NAMALWA (cell line): ENCODE results near the gene MRTFA.
"Not testable (repeated sequence)": the region's sequence is repeated elsewhere in the genome, so short reads cannot be mapped to it uniquely, and the experiment has no call there.

ENCODE experiments used
- DNase-seq: peaks from one replicate; pipeline ENCODE4 v3.0.0-alpha.2; 2015; ENCODE audit warnings: low spot score

MRTFA gene

DNA sequence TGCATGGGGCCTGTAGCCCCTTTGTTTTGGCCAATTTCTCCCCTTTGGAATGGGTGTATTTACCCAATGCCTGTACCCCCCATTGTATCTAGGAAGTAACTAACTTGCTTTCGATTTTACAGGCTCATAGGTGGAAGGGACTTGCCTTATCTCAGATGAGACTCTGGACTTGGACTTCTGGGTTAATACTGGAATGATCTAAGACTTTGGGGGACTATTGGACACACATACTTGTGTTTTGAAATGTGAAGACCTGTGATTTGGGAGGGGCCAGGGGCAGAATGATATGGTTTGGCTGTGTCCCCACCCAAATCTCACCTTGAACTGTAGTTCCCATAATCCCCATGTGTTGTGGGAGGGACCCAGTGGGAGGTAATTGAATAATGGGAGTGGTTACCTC lies 82.5 kb downstream of the MRTFA start:
- not testable (repeated sequence) for DNase-seq

DNA sequence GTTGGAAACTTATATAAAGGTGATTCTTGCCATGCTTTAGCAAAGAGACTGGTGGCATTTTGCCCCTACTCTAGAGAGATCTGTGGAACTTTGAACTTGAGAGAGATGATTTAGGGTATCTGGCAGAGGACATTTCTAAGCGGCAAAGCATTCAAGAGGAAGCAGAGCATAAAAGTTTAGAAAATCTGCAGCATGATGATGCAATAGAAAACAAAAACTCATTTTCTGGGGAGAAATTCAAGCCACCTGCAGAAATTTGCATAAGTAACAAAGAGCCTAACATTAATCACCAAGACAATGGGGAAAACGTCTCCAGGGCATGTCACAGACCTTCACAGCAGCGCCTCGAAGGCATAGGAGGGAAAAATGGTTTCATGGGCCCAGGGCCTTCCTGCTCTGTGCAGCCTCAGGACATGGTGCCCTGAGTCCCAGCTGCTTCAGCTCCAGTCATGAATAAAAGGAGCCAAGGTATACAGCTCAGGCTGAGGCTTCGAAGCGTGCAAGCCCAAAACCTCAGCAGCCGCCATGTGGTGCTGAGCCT lies 83.4 kb downstream of the MRTFA start:
- no peak for DNase-seq

DNA sequence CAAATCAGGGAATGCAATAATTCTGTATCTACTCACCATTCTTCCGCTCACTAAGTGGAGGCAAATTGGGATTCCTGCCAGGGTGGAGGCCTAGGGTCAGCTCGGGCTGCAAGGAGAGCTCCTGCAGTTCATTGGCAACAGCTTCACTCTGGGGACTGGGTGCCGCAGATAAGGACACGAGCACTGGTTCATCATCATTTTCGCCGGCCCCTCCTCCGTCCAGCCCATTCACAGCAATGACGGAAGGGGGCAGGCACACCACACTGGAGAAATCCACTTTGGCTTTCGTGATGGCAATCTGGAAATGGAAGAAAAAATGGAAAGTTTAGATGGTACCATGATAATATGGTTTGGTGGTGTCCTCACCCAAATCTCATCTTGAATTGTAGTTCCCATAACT lies 84.4 kb downstream of the MRTFA start:
- no peak for DNase-seq

DNA sequence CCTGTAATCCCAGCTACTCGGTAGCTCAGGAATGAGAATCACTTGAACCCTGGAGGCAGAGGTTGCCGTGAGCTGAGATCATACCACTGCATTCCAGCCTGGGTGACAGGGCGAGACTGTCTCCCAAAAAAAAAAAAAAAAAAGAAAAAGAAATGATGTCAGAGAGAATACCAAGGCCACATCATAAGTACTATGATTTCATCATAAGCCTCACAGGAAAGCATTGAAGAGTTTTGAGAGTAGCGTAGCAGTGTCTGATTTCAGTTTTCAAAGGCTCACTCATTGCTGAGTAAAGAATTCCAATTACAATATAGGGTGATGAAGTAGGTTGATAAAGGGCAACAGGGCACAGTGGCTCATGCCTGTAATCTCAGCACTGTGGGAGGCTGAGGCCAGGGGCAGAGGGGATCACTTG lies 88.8 kb downstream of the MRTFA start:
- DNase-seq, result no peak

DNA sequence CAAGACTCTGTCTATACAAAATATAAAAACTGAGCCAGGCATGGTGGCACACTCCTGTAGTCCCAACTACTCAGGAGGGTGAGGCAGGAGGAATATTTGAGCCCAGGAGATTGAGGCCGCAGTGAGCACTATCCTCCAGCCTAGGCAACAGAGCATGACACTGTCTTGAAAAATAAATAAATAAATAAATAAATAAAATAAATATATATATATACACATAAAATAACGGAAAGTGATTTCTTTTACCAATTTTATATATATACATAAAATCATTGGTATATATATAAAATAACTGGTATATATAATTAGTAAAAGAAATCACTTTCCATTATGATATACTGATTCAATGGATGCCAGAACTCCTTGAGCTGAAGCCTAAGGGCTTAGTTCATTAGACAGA lies 91.8 kb downstream of the MRTFA start:
- DNase-seq, result no peak

DNA sequence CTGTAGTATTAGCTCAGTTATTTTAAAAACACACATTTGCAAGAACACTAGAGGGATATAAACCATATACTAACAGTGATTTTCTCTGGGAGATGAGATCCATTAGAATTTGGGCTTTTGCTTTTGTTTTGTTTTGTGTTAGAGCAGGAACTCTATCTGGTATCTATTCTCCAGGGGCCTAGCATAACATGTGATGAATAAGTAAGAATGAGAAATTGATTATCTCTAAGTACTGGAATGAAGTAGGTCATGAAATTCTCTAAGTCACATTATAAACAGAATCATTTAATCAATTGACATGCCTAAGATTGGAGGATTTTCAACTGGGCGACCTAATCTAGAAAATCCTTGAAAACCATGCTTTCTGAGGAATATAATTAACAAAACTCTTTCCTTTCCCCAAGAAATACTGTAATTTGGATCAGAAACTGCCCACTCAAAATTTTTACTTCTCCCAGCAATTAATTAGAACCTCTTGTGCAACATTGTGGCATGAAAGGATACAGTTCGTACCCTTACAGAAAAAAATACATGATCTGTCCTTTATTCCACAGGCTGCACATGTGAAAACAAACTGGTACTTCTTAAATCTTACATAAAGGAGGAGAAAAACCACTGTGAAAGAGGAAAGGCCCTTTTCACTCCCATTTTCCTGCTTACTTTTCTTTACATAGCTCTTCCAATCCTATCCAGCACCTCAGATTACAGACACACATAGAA lies 93.5 kb downstream of the MRTFA start:
- DNase-seq, result no peak

DNA sequence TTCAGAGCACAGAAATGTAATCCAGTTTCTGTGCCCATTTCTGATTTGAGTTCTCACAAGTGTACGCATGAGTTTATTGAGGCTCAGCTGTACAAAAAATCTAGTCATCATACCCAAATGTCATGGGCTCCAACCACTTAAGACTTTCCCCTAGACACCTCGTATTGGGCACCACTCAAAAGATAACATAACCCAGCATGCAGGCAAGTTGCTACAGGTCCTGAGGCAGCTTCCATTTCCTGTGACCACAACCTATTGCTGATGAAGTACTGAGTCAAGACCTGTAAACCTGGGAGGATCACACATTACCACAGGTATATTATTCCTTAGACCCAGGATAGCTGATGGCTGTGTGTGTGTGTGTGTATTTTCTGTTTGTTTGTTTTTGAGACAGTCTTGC lies 95.2 kb downstream of the MRTFA start:
- no peak for DNase-seq

DNA sequence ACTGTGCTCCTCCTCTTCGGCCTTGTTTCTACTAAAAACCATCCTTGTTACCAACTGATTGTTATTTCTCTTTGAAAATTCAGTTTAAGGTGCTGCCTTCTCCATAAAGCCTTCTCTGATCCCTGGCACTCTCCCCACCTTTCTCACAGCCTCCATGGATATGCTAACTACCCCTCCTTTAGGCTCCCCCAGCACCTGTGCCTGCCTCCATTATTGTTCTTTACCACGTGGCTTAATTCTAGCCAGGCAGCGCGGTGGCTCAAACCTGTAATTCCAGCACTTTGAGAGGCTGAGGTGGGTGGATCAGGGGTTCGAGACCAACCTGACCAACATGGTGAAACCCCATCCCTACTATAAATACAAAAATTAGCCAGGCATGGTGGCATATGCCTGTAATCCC lies 96.3 kb downstream of the MRTFA start:
- no peak for DNase-seq

DNA sequence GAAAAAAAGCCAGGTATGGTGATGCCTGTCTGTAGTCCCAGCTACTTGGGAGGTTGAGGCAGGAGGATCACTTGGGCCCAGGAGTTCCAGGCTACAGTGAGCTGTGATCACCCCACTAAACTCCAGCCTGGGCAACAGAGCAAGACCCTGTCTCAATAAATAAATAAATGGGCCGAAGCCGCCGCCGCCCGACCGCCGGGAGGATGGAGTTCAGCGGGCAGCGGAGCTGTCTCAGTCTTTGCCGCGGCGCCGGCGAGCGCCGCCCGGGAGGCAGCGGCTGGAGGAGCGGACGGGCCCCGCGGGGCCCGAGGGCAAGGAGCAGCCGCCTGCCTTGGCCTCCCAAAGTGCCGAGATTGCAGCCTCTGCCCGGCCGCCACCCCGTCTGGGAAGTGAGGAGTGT lies 100.4 kb downstream of the MRTFA start:
- DNase-seq, result not testable (repeated sequence)

DNA sequence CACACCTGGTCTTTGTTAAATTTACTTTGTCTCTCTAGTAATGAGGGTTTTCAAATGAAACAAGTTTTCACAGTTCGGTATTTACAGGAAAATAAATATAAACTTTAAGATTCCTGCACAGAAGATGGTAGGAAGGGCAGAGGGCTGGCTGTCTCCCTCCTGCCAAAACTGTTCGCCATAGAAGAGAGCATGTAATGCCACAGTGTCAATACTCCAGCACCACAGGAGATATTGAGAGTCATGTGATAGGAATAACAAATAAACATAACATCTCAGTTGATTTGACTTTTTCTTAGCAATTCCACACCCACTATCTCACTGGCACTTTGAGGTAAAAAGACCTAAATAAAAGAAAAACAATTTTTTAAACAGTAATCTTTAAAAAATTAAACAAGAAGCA lies 100.9 kb downstream of the MRTFA start:
- no peak for DNase-seq

DNA sequence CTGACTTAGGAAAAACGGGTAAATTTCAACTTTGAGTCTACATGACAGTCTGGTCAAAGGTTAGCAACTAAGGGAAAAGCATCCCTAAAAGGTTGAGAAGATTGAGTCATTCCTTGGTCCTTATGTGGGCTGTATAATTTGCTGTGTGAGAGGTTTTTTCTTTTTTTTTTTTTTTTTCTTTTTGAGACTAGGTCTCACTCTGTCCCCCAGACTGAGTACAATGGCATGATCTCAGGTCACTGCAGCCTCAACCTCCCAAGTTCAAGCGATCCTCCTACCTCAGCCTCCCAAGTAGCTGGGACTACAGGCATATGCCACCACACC lies 101.4 kb downstream of the MRTFA start:
- no peak for DNase-seq

DNA sequence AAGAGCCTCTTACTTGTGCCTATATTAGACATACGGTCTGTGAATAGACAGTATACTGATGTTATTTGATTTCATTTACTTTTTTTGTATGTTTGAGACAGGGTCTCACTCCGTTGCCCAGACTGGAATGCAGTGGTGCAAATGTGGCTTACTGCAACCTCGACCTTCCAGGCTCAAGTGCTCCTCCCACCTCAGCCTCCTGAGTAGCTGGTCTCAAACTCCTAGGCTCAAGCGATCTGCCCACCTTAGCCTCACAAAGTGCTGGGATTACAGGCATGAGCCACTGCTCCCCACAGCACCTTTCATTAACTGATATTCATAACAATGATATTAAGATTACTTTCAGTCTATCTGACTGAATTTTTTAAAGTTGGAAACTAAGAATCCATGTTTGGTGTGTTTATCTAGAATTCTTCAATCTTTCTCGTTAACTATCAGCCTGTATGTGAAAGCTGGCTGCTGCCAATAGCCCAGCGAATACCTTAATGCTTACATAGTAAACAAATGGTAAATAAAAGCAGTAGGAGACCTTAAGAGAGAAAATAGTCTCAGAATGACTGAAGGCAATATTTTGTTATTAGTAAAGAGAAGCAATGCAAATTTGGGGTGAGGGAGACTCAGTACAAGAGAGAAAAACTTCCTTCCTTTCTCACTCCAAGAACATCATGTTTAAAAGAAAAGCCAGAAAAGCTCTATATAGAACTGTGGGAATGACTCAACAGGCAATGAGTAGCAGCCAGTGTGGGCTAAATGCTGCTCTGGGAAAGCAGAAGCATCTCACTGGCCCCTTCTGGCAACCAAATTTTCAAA lies 101.9 kb downstream of the MRTFA start:
- DNase-seq, result peak; percentile 20

DNA sequence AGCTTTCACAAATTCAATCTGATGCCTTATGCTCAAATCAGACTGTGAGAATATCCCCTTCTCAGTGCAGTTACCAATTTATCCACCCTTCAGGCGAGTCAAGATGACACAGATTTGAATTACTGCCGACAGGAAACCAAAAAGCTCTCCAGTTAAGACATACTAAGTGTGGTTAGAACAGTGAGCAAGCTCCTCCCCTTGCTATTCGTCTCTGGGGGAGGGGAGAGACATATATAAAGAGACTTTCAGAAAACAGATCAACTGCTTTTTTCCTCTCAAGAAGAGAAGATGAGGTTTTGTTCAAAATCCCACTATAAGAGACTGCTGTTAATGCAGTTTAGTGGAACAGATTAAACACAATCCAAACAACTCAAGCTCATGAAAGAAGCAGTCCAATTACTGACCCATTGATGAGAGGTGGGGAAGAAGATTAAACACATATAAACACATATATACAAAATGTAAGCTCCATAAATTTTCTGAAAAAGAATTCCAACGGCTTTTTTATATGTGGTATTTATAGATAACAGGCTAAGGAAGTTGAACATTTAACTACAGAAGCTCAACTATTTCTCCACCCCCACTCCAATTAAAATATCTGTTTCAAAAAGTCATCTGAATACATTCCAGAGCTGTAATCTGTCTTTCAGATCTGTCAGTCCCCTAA lies 102.7 kb downstream of the MRTFA start:
- peak; percentile 80 for DNase-seq

DNA sequence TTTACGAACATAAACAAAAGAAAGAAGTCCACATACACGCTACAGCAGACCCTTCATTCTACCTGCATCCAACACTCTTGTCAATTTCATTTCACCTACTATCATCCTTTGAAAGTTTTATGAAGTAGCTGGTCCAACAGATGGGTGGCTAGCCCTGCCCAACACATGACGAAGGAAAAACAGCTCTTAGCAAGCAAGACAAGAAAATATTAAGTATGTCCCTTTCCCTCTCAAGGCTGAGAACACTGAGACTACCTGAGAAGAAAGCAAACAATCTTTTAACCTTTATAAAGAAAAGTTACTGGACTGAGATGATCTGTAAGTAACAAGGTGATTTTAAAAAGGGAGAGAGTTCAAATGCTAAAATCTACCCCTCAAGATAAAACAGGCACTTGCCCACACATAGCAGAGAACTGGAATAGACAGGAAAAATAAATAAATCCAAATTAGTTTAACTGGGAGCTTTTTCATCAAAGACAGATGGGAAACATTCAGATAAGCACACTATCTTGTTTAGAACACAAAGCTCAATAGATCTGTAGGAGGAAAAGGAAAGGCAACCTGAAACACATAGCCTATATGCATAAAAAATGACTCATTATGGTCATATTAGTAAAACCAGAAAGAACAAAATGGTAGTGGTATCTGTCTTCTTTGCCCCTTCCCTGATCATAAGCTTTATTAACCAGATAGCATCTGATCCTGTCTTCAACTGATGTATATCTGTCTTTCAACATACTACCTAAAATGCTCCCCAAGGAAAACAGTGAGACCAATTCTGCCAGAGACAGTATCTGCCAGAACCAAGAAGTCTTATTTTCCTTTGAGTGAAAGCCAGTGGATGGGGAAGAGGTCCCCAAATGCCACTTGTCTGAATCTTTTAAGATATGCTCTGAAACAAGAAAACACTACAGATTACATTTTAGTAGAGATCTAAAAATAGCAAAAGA lies 104.3 kb downstream of the MRTFA start:
- DNase-seq, result no peak

DNA sequence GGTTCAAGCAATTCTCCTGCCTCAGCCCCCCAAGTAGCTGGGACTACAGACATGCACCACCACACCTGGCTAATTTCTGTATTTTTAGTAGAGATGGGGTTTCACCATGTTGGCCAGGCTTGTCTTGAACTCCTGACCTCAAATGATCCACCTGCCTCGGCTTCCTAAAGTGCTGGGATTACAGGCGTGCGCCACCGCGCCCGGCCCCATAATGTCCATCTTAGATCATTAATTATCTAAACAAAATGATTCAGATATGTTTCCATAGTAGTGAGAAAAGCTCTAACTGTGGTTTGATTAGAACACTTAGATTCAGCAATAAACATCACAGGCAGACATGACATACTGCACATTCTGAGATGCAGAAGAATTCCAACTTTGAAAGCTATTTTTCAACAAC lies 106.1 kb downstream of the MRTFA start:
- not testable (repeated sequence) for DNase-seq

DNA sequence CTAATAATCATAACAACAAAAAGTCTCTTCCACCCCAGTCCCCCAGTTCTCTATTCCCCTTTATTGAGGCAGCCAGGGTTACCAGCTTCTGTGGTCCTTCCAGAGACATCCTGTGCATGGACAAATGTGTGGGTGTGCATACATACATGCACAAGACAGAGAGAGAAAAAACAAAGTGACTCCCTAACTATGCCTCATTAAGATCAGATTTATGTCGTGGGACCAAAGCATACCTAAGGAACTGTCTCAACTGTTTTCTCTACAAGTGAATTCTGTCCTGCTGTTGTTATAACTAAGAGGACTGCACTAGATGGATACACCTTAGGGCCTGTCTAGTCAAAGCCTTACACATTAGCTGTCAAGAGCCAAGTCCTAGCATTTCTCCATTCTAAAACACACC lies 106.7 kb downstream of the MRTFA start:
- no peak for DNase-seq

DNA sequence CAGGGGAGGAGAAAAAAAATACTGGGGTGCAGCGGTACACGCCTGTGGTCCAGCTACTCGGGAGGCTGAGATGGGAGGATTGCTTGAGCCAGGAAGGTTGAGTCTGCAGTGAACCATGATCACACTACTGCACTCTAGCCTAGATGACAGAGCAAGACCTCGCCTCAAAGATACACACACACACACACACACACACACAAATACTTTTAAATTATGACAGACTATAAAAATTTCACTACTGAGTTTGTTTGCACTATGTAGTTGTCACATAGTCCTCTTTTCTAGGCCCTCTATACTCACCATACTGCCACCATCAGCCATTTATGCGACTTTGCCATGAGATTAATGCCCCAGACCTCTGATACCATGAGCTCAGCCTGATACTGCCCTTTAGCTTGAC lies 109.6 kb downstream of the MRTFA start:
- no peak for DNase-seq

DNA sequence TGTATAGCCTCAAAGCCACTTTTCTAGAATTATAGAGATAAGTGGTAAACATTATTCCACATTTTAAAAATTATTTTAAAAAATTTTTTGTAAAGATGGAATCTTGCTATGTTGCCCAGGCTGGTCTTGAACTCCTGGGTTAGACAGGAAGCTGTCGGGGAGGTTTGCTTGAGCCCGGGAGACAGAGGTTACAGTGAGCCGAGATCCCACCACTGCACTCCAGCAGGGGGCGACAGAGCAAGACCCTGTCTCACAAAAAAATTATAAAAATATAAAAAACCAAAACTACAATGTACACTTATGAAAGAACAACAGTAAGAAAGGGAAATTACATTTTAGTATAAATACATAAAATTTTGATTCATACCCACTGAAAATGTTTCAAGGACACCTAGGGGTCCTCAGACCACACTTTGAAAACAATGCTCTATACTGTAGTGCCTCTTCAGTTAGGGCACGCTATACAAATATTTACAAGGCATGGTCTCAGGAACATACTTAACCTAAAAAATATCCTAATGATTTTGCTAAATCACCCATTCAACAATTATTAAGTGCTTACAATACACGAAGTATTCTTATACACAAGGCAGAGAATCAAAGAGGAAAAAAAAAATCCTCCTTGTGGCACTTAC lies 111.2 kb downstream of the MRTFA start:
- peak; percentile 66 for DNase-seq

DNA sequence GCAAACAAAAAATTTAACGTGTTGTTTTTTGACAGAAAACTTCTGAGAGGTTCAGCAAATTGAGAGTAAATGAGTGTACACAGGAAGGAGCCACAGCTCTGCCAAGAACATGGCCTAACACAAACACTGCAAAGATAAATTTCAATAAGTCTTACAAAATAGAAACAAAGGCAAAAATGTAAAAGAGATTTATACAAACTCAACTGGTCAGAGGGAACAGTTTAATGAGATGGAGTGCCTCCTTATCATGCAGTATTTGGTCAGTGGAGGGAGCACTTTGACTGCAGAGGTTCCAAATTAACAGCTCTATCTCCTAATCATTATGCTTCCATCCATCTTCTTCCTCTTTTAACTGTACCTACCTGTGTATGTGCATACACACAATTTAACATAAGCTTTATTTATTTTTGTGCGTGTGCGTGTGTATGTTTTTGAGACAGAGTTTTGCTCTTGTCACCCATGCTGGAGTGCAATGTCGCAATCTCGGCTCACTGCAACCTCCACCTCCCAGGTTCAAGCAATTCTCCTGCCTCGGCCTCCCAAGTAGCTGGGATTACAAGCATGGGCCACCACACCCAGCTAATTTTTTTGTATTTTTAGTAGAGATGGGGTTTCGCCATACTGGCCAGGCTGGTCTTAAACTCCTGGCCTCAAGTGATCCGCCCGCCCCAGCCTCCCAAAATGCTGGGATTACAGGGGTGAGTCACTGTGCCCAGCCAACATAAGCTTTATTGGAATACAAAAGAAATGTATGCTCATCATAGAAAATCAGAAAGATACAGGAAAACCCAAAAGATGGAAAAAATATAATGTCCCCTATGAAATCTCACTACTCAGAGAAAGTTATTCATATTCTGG lies 111.9 kb downstream of the MRTFA start:
- DNase-seq, result peak; percentile 43

DNA sequence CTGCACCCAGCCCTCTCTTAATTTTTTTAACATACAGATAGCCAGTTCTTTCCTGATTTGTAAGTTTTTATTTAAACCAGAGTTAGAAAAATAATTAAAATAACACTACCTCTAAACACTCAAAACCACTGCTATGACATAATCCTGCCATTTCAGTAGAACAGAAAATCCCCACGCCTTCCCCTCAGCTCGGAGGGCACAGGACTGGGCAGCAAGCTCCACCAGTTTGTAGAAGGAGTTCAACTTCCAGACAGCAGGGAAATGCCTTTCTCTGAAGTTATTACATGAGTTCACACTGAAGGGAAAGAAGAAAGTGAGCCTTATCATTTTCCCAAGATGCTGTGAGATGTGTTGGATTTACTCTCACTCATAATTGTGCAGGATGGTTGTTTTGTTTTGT lies 114.4 kb downstream of the MRTFA start:
- DNase-seq, result no peak
